ENCODE results near the gene ADGRF3.
A peak's percentile ranks its signal among the peaks of the same experiment; 100 is the strongest.
"Not testable (repeated sequence)": the region's sequence is repeated elsewhere in the genome, so short reads cannot be mapped to it uniquely, and the experiment has no call there.

The ADGRF3 gene

GRCh38 chr2:26316845-26317244 is 29.7 kb downstream of the ADGRF3 start:
- H3K4me3 ChIP-seq (ENCODE audit: low read length) = no peak overlapping the region
- DNase-seq (ENCODE audit: low read depth) = no peak
- no peak for TF ChIP-seq CTCF (conservative IDR thresholded peaks at IDR 0.05; ENCODE audit: low read depth, low read length)

- H3K4me3 ChIP-seq (ENCODE audit: low read length) = no peak overlapping the region
- DNase-seq (ENCODE audit: low read depth) = no peak
- TF ChIP-seq CTCF (conservative IDR thresholded peaks at IDR 0.05; ENCODE audit: low read depth, low read length) = peak; percentile 52
Observed at GRCh38 chr2:26316041-26316440, 30.5 kb downstream of the ADGRF3 start.

GRCh38 chr2:26314243-26314642 is 32.3 kb downstream of the ADGRF3 start:
- H3K4me3 ChIP-seq (ENCODE audit: low read length) = no peak overlapping the region
- TF ChIP-seq CTCF (conservative IDR thresholded peaks at IDR 0.05; ENCODE audit: low read depth, low read length) = peak; percentile 6

GRCh38 chr2:26313446-26313845 is 33.1 kb downstream of the ADGRF3 start:
- H3K4me3 ChIP-seq (ENCODE audit: low read length) = no peak overlapping the region
- no peak for TF ChIP-seq CTCF (conservative IDR thresholded peaks at IDR 0.05; ENCODE audit: low read depth, low read length)
- no peak for DNase-seq (ENCODE audit: low read depth)

More at GRCh38 chr2:26314243-26314642, 32.3 kb downstream of the ADGRF3 start:
- DNase-seq (ENCODE audit: low read depth) = no peak

GRCh38 chr2:26312471-26312870 is 34.1 kb downstream of the ADGRF3 start:
- DNase-seq (ENCODE audit: low read depth) = no peak
- no peak for TF ChIP-seq CTCF (conservative IDR thresholded peaks at IDR 0.05; ENCODE audit: low read depth, low read length)
- no peak overlapping the region for H3K4me3 ChIP-seq (ENCODE audit: low read length)

GRCh38 chr2:26309921-26310320 is 36.7 kb downstream of the ADGRF3 start:
- no peak overlapping the region for H3K4me3 ChIP-seq (ENCODE audit: low read length)
- no peak for TF ChIP-seq CTCF (conservative IDR thresholded peaks at IDR 0.05; ENCODE audit: low read depth, low read length)
- DNase-seq (ENCODE audit: low read depth) = no peak

GRCh38 chr2:26305540-26305939 is 41.0 kb downstream of the ADGRF3 start:
- H3K4me3 ChIP-seq (ENCODE audit: low read length) = no peak overlapping the region
- DNase-seq (ENCODE audit: low read depth) = no peak
- no peak for TF ChIP-seq CTCF (conservative IDR thresholded peaks at IDR 0.05; ENCODE audit: low read depth, low read length)

GRCh38 chr2:26305094-26305493 is 41.5 kb downstream of the ADGRF3 start:
- not testable (repeated sequence) for DNase-seq (ENCODE audit: low read depth); H3K4me3 ChIP-seq (ENCODE audit: low read length)

All from retinal pigment epithelial cell (primary cell).